Astrocyte (in vitro differentiated cells and primary cell): Measurements from ENCODE around the gene KRT6C.

ENCODE experiments used
- EZH2 ChIP-seq: IDR thresholded peaks from 2 replicates; pipeline ENCODE4 v1.6.1; 2012; ENCODE audit warnings: mild to moderate bottlenecking, low read length, inconsistent platforms; ENCODE audit not compliant: insufficient read depth
- TF ChIP-seq, protein P1 (sequence below): IDR thresholded peaks from 2 replicates; pipeline ENCODE4 v1.5.1; 2011; ENCODE audit warnings: low read depth, mild to moderate bottlenecking, inconsistent platforms, low read length, moderate library complexity; ENCODE audit not compliant: insufficient read depth

DNA sequence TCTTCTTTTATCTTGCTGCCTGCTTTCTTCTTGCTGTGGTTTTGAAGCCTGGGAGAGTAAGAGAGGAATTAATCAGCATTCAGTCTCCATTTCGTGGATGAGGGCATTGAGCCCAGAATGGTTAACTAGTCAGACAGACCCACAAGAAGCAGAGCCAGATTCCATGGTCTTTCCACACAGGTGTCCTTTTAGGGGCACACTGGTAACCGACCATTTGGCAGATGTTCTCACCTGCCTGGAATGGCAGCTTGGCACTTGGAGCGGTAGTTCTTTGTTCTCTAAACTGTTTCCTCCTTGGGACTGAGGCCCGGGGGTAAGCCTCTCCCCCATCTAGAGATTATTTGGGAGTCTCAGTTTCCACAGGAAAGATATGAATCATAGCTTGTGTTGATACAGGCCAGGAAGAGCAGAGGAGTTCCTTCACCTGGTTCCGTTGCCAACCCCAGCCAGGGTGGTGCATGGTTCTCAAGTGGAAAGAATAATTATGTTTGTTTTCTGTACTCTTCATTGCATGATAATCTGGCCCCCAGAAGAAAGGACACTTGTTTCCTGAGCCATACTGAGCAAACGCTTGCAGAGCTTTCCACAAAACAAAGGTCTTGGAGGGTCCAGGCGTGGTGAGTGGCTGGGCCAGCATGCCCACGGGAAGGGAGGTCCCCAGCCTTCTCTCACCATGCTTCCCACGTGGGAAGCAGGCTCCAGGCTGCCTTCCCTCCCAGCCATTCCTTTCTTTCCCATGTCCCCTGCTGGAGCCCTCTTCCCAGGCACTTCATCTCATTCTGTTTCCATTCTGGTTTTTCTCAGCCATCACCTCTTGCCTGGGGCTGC lies 37.4 kb downstream of the KRT6C start:
- TF ChIP-seq, protein P1, sequence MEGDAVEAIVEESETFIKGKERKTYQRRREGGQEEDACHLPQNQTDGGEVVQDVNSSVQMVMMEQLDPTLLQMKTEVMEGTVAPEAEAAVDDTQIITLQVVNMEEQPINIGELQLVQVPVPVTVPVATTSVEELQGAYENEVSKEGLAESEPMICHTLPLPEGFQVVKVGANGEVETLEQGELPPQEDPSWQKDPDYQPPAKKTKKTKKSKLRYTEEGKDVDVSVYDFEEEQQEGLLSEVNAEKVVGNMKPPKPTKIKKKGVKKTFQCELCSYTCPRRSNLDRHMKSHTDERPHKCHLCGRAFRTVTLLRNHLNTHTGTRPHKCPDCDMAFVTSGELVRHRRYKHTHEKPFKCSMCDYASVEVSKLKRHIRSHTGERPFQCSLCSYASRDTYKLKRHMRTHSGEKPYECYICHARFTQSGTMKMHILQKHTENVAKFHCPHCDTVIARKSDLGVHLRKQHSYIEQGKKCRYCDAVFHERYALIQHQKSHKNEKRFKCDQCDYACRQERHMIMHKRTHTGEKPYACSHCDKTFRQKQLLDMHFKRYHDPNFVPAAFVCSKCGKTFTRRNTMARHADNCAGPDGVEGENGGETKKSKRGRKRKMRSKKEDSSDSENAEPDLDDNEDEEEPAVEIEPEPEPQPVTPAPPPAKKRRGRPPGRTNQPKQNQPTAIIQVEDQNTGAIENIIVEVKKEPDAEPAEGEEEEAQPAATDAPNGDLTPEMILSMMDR: no peak
- TF ChIP-seq EZH2: no peak
